Smooth muscle cell (in vitro differentiated cells): Measurements from ENCODE around the gene WWOX. TPM values are rescaled to one million over a fixed set of nuclear protein-coding genes. Genes with fewer than 3 reads are reported as not detected.

Experiments
- DNase-seq: peaks from one replicate; lab custom pipeline; 2025; ENCODE audit not compliant: unreplicated experiment; lab: John Stamatoyannopoulos, UW
- H2AFZ ChIP-seq: fragments of 200-600 bp; sonication (generic); 2 replicates; pipeline ENCODE4 v1.6.0; 2016; ENCODE audit warnings: antibody characterized with exemption, low read depth, mild to moderate bottlenecking
- H3F3A ChIP-seq: fragments of 200-600 bp; sonication (generic); 2 replicates; pipeline ENCODE4 v1.6.0; 2017; ENCODE audit warnings: antibody characterized with exemption, low read depth
- H3K27ac ChIP-seq: fragments of 200-600 bp; sonication (generic); 2 replicates; pipeline ENCODE4 v1.5.1; 2016; ENCODE audit warnings: low read depth, mild to moderate bottlenecking
- H3K27me3 ChIP-seq: fragments of 200-600 bp; sonication (generic); 2 replicates; pipeline ENCODE4 v1.6.1; 2016; ENCODE audit warnings: low read depth, mild to moderate bottlenecking
- H3K36me3 ChIP-seq: fragments of 200-600 bp; sonication (generic); 2 replicates; pipeline ENCODE4 v1.5.1; 2016; ENCODE audit warnings: low read depth
- H3K4me1 ChIP-seq: fragments of 200-600 bp; sonication (generic); 2 replicates; pipeline ENCODE4 v1.5.1; 2016; ENCODE audit warnings: low read depth
- H3K4me2 ChIP-seq: fragments of 200-600 bp; sonication (generic); 2 replicates; pipeline ENCODE4 v1.6.0; 2016; ENCODE audit warnings: mild to moderate bottlenecking
- H3K4me3 ChIP-seq: fragments of 200-600 bp; sonication (generic); 2 replicates; pipeline ENCODE4 v1.5.1; 2016; ENCODE audit warnings: mild to moderate bottlenecking
- H3K79me2 ChIP-seq: fragments of 200-600 bp; sonication (generic); 2 replicates; pipeline ENCODE4 v1.6.0; 2016; ENCODE audit warnings: low read depth, mild to moderate bottlenecking
- H3K9ac ChIP-seq: fragments of 200-600 bp; sonication (generic); 2 replicates; pipeline ENCODE4 v1.6.0; 2016; ENCODE audit warnings: low read depth
- H3K9me3 ChIP-seq: fragments of 200-600 bp; sonication (generic); replicated peaks from 2 replicates; pipeline ENCODE4 v1.5.1; 2016; ENCODE audit warnings: low read depth
- H4K20me1 ChIP-seq: fragments of 200-600 bp; sonication (generic); 2 replicates; pipeline ENCODE4 v1.6.0; 2016; ENCODE audit warnings: low read depth
- CTCF ChIP-seq: fragments of 200-600 bp; sonication (generic); IDR thresholded peaks from 2 replicates; pipeline ENCODE4 v1.5.1; 2017; ENCODE audit warnings: borderline replicate concordance, mild to moderate bottlenecking, antibody characterized with exemption; ENCODE audit not compliant: insufficient read depth, poor library complexity, severe bottlenecking
- WGBS: methylation state at CpG from one replicate; pipeline ENCODE4 v1.1.7; 2016; ENCODE audit warnings: low lambda C conversion rate; 5-methylcytosine and 5-hydroxymethylcytosine counted together
- polyA plus RNA-seq: library from polyadenylated mRNA; unstranded; fragments of >200 nt; fragmentation: Nextera tagmentation; extraction: Ambion mirVana; gene quantifications from 2 replicates; pipeline ENCODE4 v1.2.1, GENCODE V29; 2016
- total RNA-seq: library from RNA; depleted of rRNA; stranded (reverse); fragments of >200 nt; gene quantifications from 2 replicates; pipeline ENCODE4 v1.2.3, GENCODE V29; 2014

The WWOX gene
- total and polyA plus RNA-seq, 2 experiments from 2014 or later: 7.5 to 14.0 TPM

- 12% methylated on average over 3 of the region's 3 CpGs for WGBS
- Histone ChIP-seq H4K20me1 (no peaks in the 10 kb centered on the region), H3F3A (peaks cover 6% of the 10 kb centered on the region), H3K9me3 (no peaks in the 10 kb centered on the region), H3K36me3 (no peaks in the 10 kb centered on the region), H3K27me3 (no peaks in the 10 kb centered on the region), H3K4me2 (peak overlapping the region; percentile 50), H3K27ac (peak overlapping the region; percentile 10), H3K4me1 (peaks cover 7% of the 10 kb centered on the region), H3K9ac (no peak overlapping the region), H3K4me3 (no peak overlapping the region), H3K79me2 (no peaks in the 10 kb centered on the region), H2AFZ (peak overlapping the region; percentile 91)
- TF ChIP-seq CTCF: no peak
- DNase-seq: no peak
Measured at GRCh38 chr16:78177987-78178386, 78.5 kb downstream of the WWOX start.

GRCh38 chr16:78179666-78180065 lies 80.2 kb downstream of the WWOX start:
- H2AFZ ChIP-seq: no peak overlapping the region
- no peaks in the 10 kb centered on the region for H3K9me3 ChIP-seq
- H3K79me2 ChIP-seq: no peaks in the 10 kb centered on the region
- H4K20me1 ChIP-seq: no peaks in the 10 kb centered on the region
- H3K27me3 ChIP-seq: no peaks in the 10 kb centered on the region
- peaks cover 7% of the 10 kb centered on the region for H3K4me1 ChIP-seq
- H3K27ac ChIP-seq: no peak overlapping the region
- no peak for DNase-seq
- H3K4me2 ChIP-seq: no peak overlapping the region
- peaks cover 6% of the 10 kb centered on the region for H3F3A ChIP-seq
- H3K36me3 ChIP-seq: no peaks in the 10 kb centered on the region
- TF ChIP-seq CTCF: no peak
- H3K9ac ChIP-seq: no peak overlapping the region
- WGBS: 69% methylated on average over 4 of the region's 4 CpGs
- H3K4me3 ChIP-seq: no peak overlapping the region

GRCh38 chr16:78180349-78180748 lies 80.9 kb downstream of the WWOX start:
- Histone ChIP-seq H3K9me3 (no peaks in the 10 kb centered on the region), H3K4me1 (peaks cover 7% of the 10 kb centered on the region), H3K4me2 (no peak overlapping the region), H4K20me1 (no peaks in the 10 kb centered on the region), H3F3A (peaks cover 6% of the 10 kb centered on the region), H3K36me3 (no peaks in the 10 kb centered on the region), H3K27me3 (no peaks in the 10 kb centered on the region), H3K9ac (no peak overlapping the region), H2AFZ (no peak overlapping the region), H3K79me2 (no peaks in the 10 kb centered on the region), H3K4me3 (no peak overlapping the region), H3K27ac (no peak overlapping the region)
- TF ChIP-seq CTCF: no peak
- 98% methylated on average over 4 of the region's 4 CpGs for WGBS
- DNase-seq: no peak

- Histone ChIP-seq H3F3A (no peaks in the 10 kb centered on the region), H3K36me3 (no peaks in the 10 kb centered on the region), H3K4me1 (no peaks in the 10 kb centered on the region), H3K4me3 (peak overlapping the region; percentile 14), H4K20me1 (no peaks in the 10 kb centered on the region), H3K9ac (no peak overlapping the region), H3K4me2 (peak overlapping the region; percentile 42), H2AFZ (no peak overlapping the region), H3K79me2 (no peaks in the 10 kb centered on the region), H3K27me3 (no peaks in the 10 kb centered on the region), H3K27ac (peak overlapping the region; percentile 18), H3K9me3 (no peaks in the 10 kb centered on the region)
- TF ChIP-seq CTCF: no peak
- whole genome bisulfite sequencing: 75% methylated on average over 15 of the region's 15 CpGs
- no peak for DNase-seq
Measured at GRCh38 chr16:78183437-78184237, 84.2 kb downstream of the WWOX start.
